ENCODE measurements around the gene GDF2. TPM values are rescaled to one million over a fixed set of nuclear protein-coding genes. Genes with fewer than 3 reads are reported as not detected.

GDF2 gene
- total RNA-seq, 1 experiment from 2014 or later: not detected

GRCh38 chr10:47286591-47287315, 35.5 kb upstream of the GDF2 start:
- H3K4me1 Mint-ChIP-seq: 0 out of 4 replicates have a peak, but pooled peaks cover 0 to 4% of the 10 kb centered on the region in 2 experiments
- Histone ChIP-seq H3K27me3 (ENCODE audit: insufficient read depth, low read length) (no peaks in the 10 kb centered on the region), H2AFZ (ENCODE audit: low read length) (no peak overlapping the region), H2BK5ac (ENCODE audit: insufficient read length, low read length) (no peak overlapping the region), H3K27ac (ENCODE audit: insufficient read length, low read depth, low read length) (no peak overlapping the region), H3K14ac (ENCODE audit: insufficient read depth, low read length) (0 out of 2 replicates have a peak overlapping the region, but pooled peaks have one; percentile 5), H3K79me1 (ENCODE audit: insufficient read depth, low read depth, low read length, poor library complexity, severe bottlenecking) (no peaks in the 10 kb centered on the region), H3K9me3 (ENCODE audit: control insufficient read depth, low read depth, low read length) (no peaks in the 10 kb centered on the region), H3K56ac (ENCODE audit: insufficient read length, low read depth, low read length) (no peak overlapping the region), H3K9ac (ENCODE audit: extremely low read depth, insufficient read length, low read length) (no peak overlapping the region), H4K91ac (ENCODE audit: insufficient read length, low read depth, low read length) (no peak overlapping the region), H4K5ac (ENCODE audit: insufficient read length, low read depth, low read length) (no peak overlapping the region), H2BK15ac (ENCODE audit: low read depth, low read length) (no peak overlapping the region), H3K18ac (ENCODE audit: insufficient read length, low read depth, low read length) (no peak overlapping the region), H4K8ac (replicated peaks; ENCODE audit: insufficient read length, low read depth, low read length) (no peak overlapping the region), H3K4me1 (ENCODE audit: insufficient read depth, low read length) (no peaks in the 10 kb centered on the region), H2BK12ac (ENCODE audit: insufficient read length, low read depth, low read length) (no peak overlapping the region), H2BK120ac (ENCODE audit: low read depth, low read length, poor library complexity, severe bottlenecking) (no peak overlapping the region), H3K23me2 (ENCODE audit: insufficient read length, low read depth, low read length, poor library complexity, severe bottlenecking) (no peaks in the 10 kb centered on the region), H2AK5ac (ENCODE audit: insufficient read length, low read length) (no peak overlapping the region), H3K4me2 (ENCODE audit: insufficient read depth, insufficient read length, low read length) (no peak overlapping the region), H2BK20ac (ENCODE audit: low read depth, low read length, poor library complexity, severe bottlenecking) (no peak overlapping the region), H3K79me2 (ENCODE audit: insufficient read depth, low read length) (no peaks in the 10 kb centered on the region), H3T11ph (ENCODE audit: low read length) (no peak overlapping the region), H3K4ac (ENCODE audit: low read depth, low read length) (no peak overlapping the region), H3K23ac (ENCODE audit: insufficient read length, low read depth, low read length) (no peak overlapping the region), H4K20me1 (ENCODE audit: control insufficient read depth, insufficient read depth, insufficient read length) (no peaks in the 10 kb centered on the region)
- no peaks in the 10 kb centered on the region for H3K36me3 Mint-ChIP-seq (ENCODE audit: insufficient read depth in 1 of 3, low read depth in 3 of 3)
- no peak overlapping the region for H3K4me3 Mint-ChIP-seq
- WGBS (ENCODE audit: extremely low coverage, insufficient read length, low lambda C conversion rate): no CpG with 5 or more reads among the region's 4 CpGs
- H3K27ac Mint-ChIP-seq: peak overlapping the region in 1 of 3 experiments; percentile 77; a peak in 1 of 7 replicates
- peaks cover 12% of the 10 kb centered on the region for H3K27me3 Mint-ChIP-seq (ENCODE audit: low read depth)
- no peak for DNase-seq
- no peaks in the 10 kb centered on the region for H3K9me3 Mint-ChIP-seq
- no peak for TF ChIP-seq CTCF (conservative IDR thresholded peaks at IDR 0.05)
